ENCODE results near the gene HCAR2. TPM values are rescaled to one million over a fixed set of nuclear protein-coding genes. Genes with fewer than 3 reads are reported as not detected.
"Not testable (repeated sequence)": the region's sequence is repeated elsewhere in the genome, so short reads cannot be mapped to it uniquely, and the experiment has no call there.

The HCAR2 gene
- total RNA-seq (not detected in 2 replicates), polyA plus RNA-seq (not detected in 2 replicates)

- H3K4me3 ChIP-seq; H3K9me3 ChIP-seq (ENCODE audit: low read depth); H3K36me3 ChIP-seq; H3K27me3 ChIP-seq; H3K27ac ChIP-seq; H3K4me1 ChIP-seq (ENCODE audit: low read depth): not testable (repeated sequence)
- DNase-seq (ENCODE audit: low read depth in 1 of 2, low spot score in 1 of 2): peak in 1 of 2 donors; percentile 41
Measured at GRCh38 chr12:122702890-122703611, at the start of gene HCAR2. HCAR2 (minus strand) TSS chr12:122703357; CDS start chr12:122703283, 74 bp downstream.

- peaks cover 29% of the 10 kb centered on the region for H3K36me3 ChIP-seq
- no peaks in the 10 kb centered on the region for H3K27me3 ChIP-seq
- peak; percentile 97 to 98 for DNase-seq (ENCODE audit: low read depth in 1 of 2, low spot score in 1 of 2)
- peak; percentile 88 for TF ChIP-seq CTCF (IDR thresholded peaks at IDR 0.05; ENCODE audit: low read depth, low read length)
- H3K27ac ChIP-seq: peak within 1 kb of the TSS; percentile 92
- peak within 1 kb of the TSS; percentile 65 for H3K4me3 ChIP-seq
- no peaks in the 10 kb centered on the region for H3K9me3 ChIP-seq (ENCODE audit: low read depth)
- H3K4me1 ChIP-seq (ENCODE audit: low read depth): peaks cover 8% of the 10 kb centered on the region
Measured at GRCh38 chr12:122752464-122753318, 49.5 kb upstream of the HCAR2 start, which contains the start of gene DENR. DENR (plus strand) TSS chr12:122752824; CDS start chr12:122753702, 878 bp downstream.

GRCh38 chr12:122750781-122751515 is 47.8 kb upstream of the HCAR2 start:
- not testable (repeated sequence) for H3K4me3 ChIP-seq

GRCh38 chr12:122749569-122750332 is 46.6 kb upstream of the HCAR2 start:
- peaks cover 8% of the 10 kb centered on the region for H3K4me1 ChIP-seq (ENCODE audit: low read depth)
- no peak for TF ChIP-seq CTCF (IDR thresholded peaks at IDR 0.05; ENCODE audit: low read depth, low read length)
- H3K27ac ChIP-seq: no peak overlapping the region
- no peak for DNase-seq (ENCODE audit: low read depth in 1 of 2, low spot score in 1 of 2)
- no peak overlapping the region for H3K4me3 ChIP-seq
- H3K9me3 ChIP-seq (ENCODE audit: low read depth): no peaks in the 10 kb centered on the region
- no peaks in the 10 kb centered on the region for H3K27me3 ChIP-seq
- H3K36me3 ChIP-seq: peaks cover 7% of the 10 kb centered on the region

More at GRCh38 chr12:122750781-122751515, 47.8 kb upstream of the HCAR2 start:
- not testable (repeated sequence) for H3K4me1 ChIP-seq (ENCODE audit: low read depth); H3K27me3 ChIP-seq; DNase-seq (ENCODE audit: low read depth in 1 of 2, low spot score in 1 of 2); H3K9me3 ChIP-seq (ENCODE audit: low read depth); H3K27ac ChIP-seq
- H3K36me3 ChIP-seq: peaks cover 17% of the 10 kb centered on the region

GRCh38 chr12:122747224-122748135 is 44.3 kb upstream of the HCAR2 start:
- H3K27ac ChIP-seq: no peak overlapping the region
- DNase-seq (ENCODE audit: low read depth in 1 of 2, low spot score in 1 of 2): no peak
- no peaks in the 10 kb centered on the region for H3K9me3 ChIP-seq (ENCODE audit: low read depth)
- no peaks in the 10 kb centered on the region for H3K4me1 ChIP-seq (ENCODE audit: low read depth)
- no peaks in the 10 kb centered on the region for H3K27me3 ChIP-seq
- no peak overlapping the region for H3K4me3 ChIP-seq
- no peak for TF ChIP-seq CTCF (IDR thresholded peaks at IDR 0.05; ENCODE audit: low read depth, low read length)
- no peaks in the 10 kb centered on the region for H3K36me3 ChIP-seq
